ENCODE results near the gene ANKDD1A.

DNA sequence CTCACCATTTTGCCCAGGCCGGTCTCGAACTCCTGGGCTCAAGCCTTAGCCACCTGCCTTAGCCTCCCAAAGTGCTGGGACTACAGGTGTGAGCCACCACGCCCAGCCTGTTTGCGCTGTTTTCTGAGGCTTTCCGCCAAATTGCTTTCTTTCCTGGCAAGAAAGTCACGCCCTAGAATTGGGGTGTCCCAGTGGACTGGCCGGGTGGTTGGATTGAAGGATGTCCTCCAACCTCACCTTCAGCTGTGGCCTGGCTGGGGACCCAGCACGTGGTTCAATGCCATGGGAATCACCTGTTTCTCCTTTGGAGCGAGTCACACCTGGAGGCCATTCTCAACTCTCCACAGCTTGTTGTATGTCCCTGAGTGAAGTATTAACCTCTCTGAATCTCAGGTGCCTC, 5.8 kb upstream of the ANKDD1A start:
- TF ChIP-seq, protein P1, sequence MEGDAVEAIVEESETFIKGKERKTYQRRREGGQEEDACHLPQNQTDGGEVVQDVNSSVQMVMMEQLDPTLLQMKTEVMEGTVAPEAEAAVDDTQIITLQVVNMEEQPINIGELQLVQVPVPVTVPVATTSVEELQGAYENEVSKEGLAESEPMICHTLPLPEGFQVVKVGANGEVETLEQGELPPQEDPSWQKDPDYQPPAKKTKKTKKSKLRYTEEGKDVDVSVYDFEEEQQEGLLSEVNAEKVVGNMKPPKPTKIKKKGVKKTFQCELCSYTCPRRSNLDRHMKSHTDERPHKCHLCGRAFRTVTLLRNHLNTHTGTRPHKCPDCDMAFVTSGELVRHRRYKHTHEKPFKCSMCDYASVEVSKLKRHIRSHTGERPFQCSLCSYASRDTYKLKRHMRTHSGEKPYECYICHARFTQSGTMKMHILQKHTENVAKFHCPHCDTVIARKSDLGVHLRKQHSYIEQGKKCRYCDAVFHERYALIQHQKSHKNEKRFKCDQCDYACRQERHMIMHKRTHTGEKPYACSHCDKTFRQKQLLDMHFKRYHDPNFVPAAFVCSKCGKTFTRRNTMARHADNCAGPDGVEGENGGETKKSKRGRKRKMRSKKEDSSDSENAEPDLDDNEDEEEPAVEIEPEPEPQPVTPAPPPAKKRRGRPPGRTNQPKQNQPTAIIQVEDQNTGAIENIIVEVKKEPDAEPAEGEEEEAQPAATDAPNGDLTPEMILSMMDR (conservative IDR thresholded peaks at IDR 0.05; ENCODE audit: low read depth, low read length) = no peak
- TF ChIP-seq EZH2 (IDR thresholded peaks at IDR 0.05; ENCODE audit: borderline replicate concordance, low read depth, low read length, poor library complexity, severe bottlenecking) = no peak
